ENCODE results near the gene RAB36.

RAB36 gene

DNA sequence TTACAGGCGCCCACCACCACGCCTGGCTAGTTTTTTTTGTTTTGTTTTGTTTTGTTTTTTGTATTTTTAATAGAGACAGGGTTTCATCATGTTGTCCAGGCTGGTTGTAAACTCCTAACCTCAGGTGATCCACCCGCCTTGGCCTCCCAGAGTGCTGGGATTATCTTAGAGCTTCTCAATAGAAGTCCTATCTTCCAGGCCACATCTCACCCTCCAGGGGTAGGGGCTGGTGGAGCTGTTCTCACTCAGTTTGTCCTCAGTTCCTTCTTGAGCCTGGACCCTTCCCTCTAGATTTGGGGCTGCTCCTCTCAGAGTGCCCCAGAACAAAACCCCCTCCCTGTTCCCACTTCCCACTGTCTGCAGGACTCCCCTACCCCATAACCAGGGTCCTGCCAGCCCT, 66.3 kb downstream of the RAB36 start:
- no peak for DNase-seq

DNA sequence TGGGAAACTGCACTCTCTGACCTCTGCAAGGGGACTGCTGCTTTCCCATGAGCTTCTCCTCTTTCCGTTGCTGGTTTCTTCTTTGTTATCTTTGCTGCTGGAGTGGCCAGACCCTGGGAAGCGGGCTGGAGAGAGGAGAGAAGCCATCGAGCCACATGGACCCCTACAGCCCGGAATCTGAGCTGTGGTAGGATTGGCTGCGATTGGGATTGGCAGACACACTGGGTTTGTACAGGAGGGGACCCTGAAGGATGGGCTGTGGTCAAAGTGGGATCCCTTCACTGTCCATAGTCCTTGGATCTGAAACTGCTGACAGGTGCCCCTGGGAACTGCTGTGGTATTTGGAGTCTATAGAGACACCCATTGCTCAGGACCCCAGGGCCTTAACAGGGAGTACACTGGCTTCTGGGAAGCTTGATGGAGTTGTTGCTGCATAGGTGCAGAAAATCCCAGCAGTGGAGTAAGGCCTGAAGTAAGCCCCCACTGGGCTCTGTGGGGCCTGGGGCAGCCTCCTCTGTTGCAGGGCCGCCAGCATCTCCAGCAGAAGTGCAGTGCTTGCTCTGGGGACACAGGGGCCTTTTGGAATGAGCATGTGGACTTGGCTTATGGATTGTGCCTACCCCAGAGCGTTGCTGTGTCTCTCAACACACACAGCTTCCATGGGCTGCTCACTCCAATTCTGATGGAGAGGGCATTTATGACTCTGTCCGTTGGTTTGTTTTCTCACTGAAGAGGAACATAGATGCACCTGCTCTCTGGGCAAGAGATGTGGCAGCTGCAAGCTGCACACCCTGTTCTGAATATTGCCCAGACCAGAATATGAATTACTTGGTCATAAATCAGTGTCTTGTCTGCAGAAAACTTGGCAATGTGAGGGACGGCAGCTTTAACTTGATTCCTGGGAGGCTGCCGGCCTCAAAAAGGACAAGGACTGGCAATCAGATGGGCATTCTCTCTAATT, 67.1 kb downstream of the RAB36 start:
- DNase-seq, result no peak

DNA sequence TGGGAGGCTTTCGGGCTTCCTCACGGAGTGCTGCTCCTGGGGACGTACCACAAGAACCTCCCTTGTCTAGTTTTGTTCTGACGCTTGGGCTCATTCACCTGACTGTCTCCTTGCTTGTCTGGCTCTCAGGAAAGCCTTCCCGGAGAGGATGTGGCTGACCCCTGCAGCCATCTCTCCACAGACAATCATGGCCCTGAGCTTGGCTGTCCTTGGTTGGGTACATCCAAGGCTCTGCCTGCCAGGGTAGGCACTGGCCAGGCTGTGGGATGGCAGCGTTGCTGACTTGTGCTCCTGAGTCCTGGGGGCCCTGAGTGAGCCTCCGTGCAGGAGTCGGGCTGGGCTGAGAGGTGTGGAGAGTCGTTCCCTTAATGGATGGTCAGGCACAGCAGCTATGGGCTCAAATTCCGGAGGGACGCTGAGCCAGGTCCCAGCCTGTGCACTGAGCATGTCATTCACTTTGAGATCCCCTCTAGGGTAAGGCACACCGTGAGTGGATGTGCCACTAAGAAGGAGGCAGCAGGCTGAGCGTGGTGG, 67.8 kb downstream of the RAB36 start:
- DNase-seq, result no peak

DNA sequence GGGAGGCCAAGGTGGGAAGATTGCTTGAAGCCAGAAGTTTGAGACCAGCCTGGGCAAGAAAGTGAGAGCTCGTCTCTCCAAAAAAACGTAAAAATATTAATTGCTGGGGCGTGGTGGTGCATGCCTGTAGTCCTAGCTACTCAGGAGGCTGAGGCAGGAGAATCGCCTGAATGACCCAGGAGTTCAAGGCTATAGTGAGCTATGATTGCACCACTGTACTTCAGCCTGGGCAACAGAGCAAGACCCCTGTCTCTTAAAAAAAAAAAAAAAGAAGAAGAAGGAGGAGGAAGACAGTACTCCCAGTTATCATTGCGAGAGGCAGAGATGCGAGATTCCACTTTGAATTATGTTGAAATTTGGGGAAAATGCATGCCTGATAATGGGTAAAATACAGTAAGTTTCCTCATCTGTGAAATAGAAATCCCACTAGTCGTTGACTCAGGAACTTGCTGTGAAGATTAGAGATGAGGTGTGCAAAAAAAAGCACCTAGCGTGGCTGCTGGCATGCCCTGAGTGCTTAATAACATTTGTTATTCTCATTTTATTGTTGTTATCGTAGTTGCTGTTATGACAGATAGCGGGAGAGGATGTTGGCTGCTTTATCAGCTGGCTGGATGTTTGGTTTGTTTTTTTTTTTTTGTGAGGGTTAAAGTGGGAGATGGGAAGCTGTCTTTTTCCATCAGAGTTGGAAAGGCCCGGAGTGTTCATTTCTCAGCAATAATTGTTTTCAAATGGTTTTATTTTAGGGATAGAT, 68.5 kb downstream of the RAB36 start:
- DNase-seq, result no peak

Data from cerebellar nuclear complex (tissue), 1 donor.